HCT116 (cell line): ENCODE measurements around the gene NT5DC3. TPM values are rescaled to one million over a fixed set of nuclear protein-coding genes. Genes with fewer than 3 reads are reported as not detected.

Experiments used
- ATAC-seq: fragments of 200-7000 bp; cut with Tn5 transposase; 2 replicates; pipeline ENCODE4 v1.9.1; 2020; ENCODE audit warnings: mild to moderate bottlenecking, moderate library complexity
- BruUV-seq: library from RNA; stranded (reverse); fragments of 400-500 nt; replicated peaks from 2 replicates; lab custom pipeline; 2021; lab: Mats Ljungman, UMichigan
- CTCF ChIA-PET: fragments of 300-600 bp; sonication (Branson Sonifier 250); formaldehyde crosslinking; loops from one replicate; lab custom pipeline; 2021; ENCODE audit warnings: antibody characterized with exemption; lab: Charles Lee
- POLR2A ChIA-PET: fragments of 300-600, 350-600 bp; sonication (Branson Sonifier 250); formaldehyde crosslinking; loops from one replicate; lab custom pipeline; 2021; ENCODE audit warnings: antibody characterized with exemption; lab: Charles Lee
- RAD21 ChIA-PET, 2 experiments: fragments of 300-600 bp; sonication (Branson Sonifier 250); formaldehyde crosslinking; loops; one replicate each; lab custom pipeline; 2023; ENCODE audit warnings: low total read pairs in 2 of 2; ENCODE audit not compliant: uncharacterized antibody in 2 of 2, unreplicated experiment in 2 of 2, low non-redundant PET in 1 of 2; lab: Charles Lee
- DNase-seq: peaks from one replicate; pipeline ENCODE4 v3.0.0-alpha.2; 2010; ENCODE audit warnings: low read depth, low spot score
- H2AFZ ChIP-seq: fragments of 200-600 bp; shearing (Covaris generic), sonication (generic); 2 replicates; pipeline ENCODE4 v1.6.1; 2017; ENCODE audit warnings: low read depth, mixed run types, mixed read lengths, antibody characterized with exemption, low read length; ENCODE audit not compliant: poor library complexity, severe bottlenecking
- H3K27ac ChIP-seq: 2 replicates; pipeline ENCODE4 v1.5.1; 2012; ENCODE audit warnings: low read depth, low read length
- H3K27me3 ChIP-seq: fragments of 200-600 bp; sonication (generic); 2 replicates; pipeline ENCODE4 v1.6.1; 2016; ENCODE audit warnings: mixed run types, low read length, mixed read lengths; ENCODE audit not compliant: insufficient read depth
- H3K36me3 ChIP-seq, 2 experiments: fragments of 200-500 bp in 1 of 2; fragments of 200-600 bp in 1 of 2; sonication (Bioruptor generic) in 1 of 2; sonication (generic) in 1 of 2; 2 replicates each; pipeline versions ENCODE4 v1.5.1 to v1.6.1; 2014 to 2016; ENCODE audit warnings: low read length in 2 of 2, inconsistent platforms in 1 of 2, mixed read lengths in 1 of 2, mixed run types in 1 of 2; ENCODE audit not compliant: insufficient read depth in 2 of 2, control insufficient read depth in 1 of 2
- H3K4me1 ChIP-seq, 2 experiments: fragments of 200-600 bp in 1 of 2; sonication (generic) in 1 of 2; 2 replicates each; pipeline versions ENCODE4 v1.5.1 to v1.6.1; 2012 to 2017; ENCODE audit warnings: low read length in 2 of 2, inconsistent platforms in 1 of 2, mild to moderate bottlenecking in 1 of 2, mixed read lengths in 1 of 2, mixed run types in 1 of 2, moderate library complexity in 1 of 2; ENCODE audit not compliant: insufficient read depth in 2 of 2, control insufficient read depth in 1 of 2
- H3K4me2 ChIP-seq: fragments of 200-600 bp; sonication (generic); 2 replicates; pipeline ENCODE4 v1.6.1; 2017; ENCODE audit warnings: mixed run types, low read length, mixed read lengths
- H3K4me3 ChIP-seq, 2 experiments: fragments of 200-600 bp in 1 of 2; sonication (generic) in 1 of 2; replicated peaks in 1 of 2; 2 replicates each; pipeline ENCODE4 v1.5.1; 2011 to 2016; ENCODE audit warnings: low read length in 2 of 2, control low read depth in 1 of 2, low read depth in 1 of 2, mild to moderate bottlenecking in 1 of 2, mixed read lengths in 1 of 2, mixed run types in 1 of 2
- H3K79me2 ChIP-seq: fragments of 200-600 bp; sonication (generic); 2 replicates; pipeline ENCODE4 v1.6.1; 2017; ENCODE audit warnings: mild to moderate bottlenecking, mixed run types, low read length, moderate library complexity, mixed read lengths; ENCODE audit not compliant: insufficient read depth
- H3K9ac ChIP-seq: fragments of 200-600 bp; sonication (generic); 2 replicates; pipeline ENCODE4 v1.6.1; 2016; ENCODE audit warnings: low read length, mixed read lengths
- H3K9me2 ChIP-seq: fragments of 200-600 bp; sonication (generic), shearing (Covaris generic); 2 replicates; pipeline ENCODE4 v1.6.1; 2017; ENCODE audit warnings: mixed run types, mild to moderate bottlenecking, moderate library complexity; ENCODE audit not compliant: insufficient read depth
- H3K9me3 ChIP-seq, 2 experiments: fragments of 200-500 bp in 1 of 2; fragments of 200-600 bp in 1 of 2; sonication (Bioruptor generic) in 1 of 2; sonication (generic) in 1 of 2; 2 replicates each; pipeline ENCODE4 v1.6.1; 2014 to 2017; ENCODE audit warnings: low read length in 2 of 2, mixed read lengths in 2 of 2, inconsistent platforms in 1 of 2, low read depth in 1 of 2, mild to moderate bottlenecking in 1 of 2, mixed run types in 1 of 2, moderate library complexity in 1 of 2; ENCODE audit not compliant: control insufficient read depth in 1 of 2, insufficient read depth in 1 of 2
- H4K20me1 ChIP-seq: fragments of 200-600 bp; sonication (generic), shearing (Covaris generic); 2 replicates; pipeline ENCODE4 v1.6.1; 2017; ENCODE audit warnings: mixed run types, mild to moderate bottlenecking, moderate library complexity; ENCODE audit not compliant: insufficient read depth
- EZH2phosphoT487 ChIP-seq: fragments of 200-600 bp; IDR thresholded peaks from 2 replicates; pipeline ENCODE4 v1.6.1; 2018; ENCODE audit warnings: antibody characterized with exemption, borderline replicate concordance
- JUND ChIP-seq: IDR thresholded peaks from 2 replicates; pipeline ENCODE4 v1.6.1; 2012
- POLR2AphosphoS5 ChIP-seq: IDR thresholded peaks from 2 replicates; pipeline ENCODE4 v1.6.1; 2011; ENCODE audit warnings: mild to moderate bottlenecking, low read depth, low read length, moderate library complexity
- TCF7L2 ChIP-seq: IDR thresholded peaks from 2 replicates; pipeline ENCODE4 v1.7.0; 2011; ENCODE audit warnings: borderline replicate concordance, inconsistent platforms; ENCODE audit not compliant: insufficient read depth, insufficient read length; ENCODE audit errors: extremely low read depth
- intact Hi-C: fragments of 100-400 bp; cut with micrococcal nuclease; formaldehyde crosslinking; loops from 2 replicates; pipeline ENCODE4 v1.10.0; 2022
- total RNA-seq: library from RNA; stranded (reverse); gene quantifications from one replicate; pipeline ENCODE4 v1.2.1, GENCODE V29; 2021; ENCODE audit not compliant: unreplicated experiment
- TF ChIP-seq, protein P1 (sequence below): IDR thresholded peaks from 2 replicates; pipeline ENCODE4 v1.6.1; 2012; ENCODE audit warnings: low read depth

The NT5DC3 gene
- total RNA-seq, 1 experiment from 2014 or later, result 18.7 TPM

- Histone ChIP-seq H3K4me1 (no peaks in the 10 kb centered on the region), H3K9me3 (no peaks in the 10 kb centered on the region), H3K79me2 (no peaks in the 10 kb centered on the region), H3K4me3 (no peak overlapping the region), H3K27me3 (no peaks in the 10 kb centered on the region), H4K20me1 (no peaks in the 10 kb centered on the region), H3K27ac (no peak overlapping the region), H3K36me3 (no peaks in the 10 kb centered on the region), H2AFZ (no peak overlapping the region), H3K9me2 (no peaks in the 10 kb centered on the region), H3K9ac (no peak overlapping the region), H3K4me2 (no peak overlapping the region)
- ATAC-seq, result no peak
- ChIA-PET CTCF (interaction anchor here (1.1 kb wide), 1 partner anchor 96 kb away, joined by 5 read pairs; no protein-coding TSS in a partner anchor), RAD21 (interaction anchor here in 1 of 2 experiments (0.7 kb wide), 1 partner anchor 30 kb away, joined by 3 read pairs; no protein-coding TSS in a partner anchor), POLR2A (no interaction called here)
- no peak for TF ChIP-seq EZH2phosphoT487
- TF ChIP-seq TCF7L2, result no peak
- no peak for TF ChIP-seq JUND
- no peak for TF ChIP-seq POLR2AphosphoS5
- TF ChIP-seq, protein P1, sequence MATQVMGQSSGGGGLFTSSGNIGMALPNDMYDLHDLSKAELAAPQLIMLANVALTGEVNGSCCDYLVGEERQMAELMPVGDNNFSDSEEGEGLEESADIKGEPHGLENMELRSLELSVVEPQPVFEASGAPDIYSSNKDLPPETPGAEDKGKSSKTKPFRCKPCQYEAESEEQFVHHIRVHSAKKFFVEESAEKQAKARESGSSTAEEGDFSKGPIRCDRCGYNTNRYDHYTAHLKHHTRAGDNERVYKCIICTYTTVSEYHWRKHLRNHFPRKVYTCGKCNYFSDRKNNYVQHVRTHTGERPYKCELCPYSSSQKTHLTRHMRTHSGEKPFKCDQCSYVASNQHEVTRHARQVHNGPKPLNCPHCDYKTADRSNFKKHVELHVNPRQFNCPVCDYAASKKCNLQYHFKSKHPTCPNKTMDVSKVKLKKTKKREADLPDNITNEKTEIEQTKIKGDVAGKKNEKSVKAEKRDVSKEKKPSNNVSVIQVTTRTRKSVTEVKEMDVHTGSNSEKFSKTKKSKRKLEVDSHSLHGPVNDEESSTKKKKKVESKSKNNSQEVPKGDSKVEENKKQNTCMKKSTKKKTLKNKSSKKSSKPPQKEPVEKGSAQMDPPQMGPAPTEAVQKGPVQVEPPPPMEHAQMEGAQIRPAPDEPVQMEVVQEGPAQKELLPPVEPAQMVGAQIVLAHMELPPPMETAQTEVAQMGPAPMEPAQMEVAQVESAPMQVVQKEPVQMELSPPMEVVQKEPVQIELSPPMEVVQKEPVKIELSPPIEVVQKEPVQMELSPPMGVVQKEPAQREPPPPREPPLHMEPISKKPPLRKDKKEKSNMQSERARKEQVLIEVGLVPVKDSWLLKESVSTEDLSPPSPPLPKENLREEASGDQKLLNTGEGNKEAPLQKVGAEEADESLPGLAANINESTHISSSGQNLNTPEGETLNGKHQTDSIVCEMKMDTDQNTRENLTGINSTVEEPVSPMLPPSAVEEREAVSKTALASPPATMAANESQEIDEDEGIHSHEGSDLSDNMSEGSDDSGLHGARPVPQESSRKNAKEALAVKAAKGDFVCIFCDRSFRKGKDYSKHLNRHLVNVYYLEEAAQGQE, result no peak
- no TSS peak for BruUV-seq
- no peak for DNase-seq
- intact Hi-C loops, result no loop called here
Measured at GRCh38 chr12:103868215-103868614, 27.2 kb upstream of the NT5DC3 start.
